Measurements from ENCODE around the gene FOXK2.
A peak's percentile ranks its signal among the peaks of the same experiment; 100 is the strongest.

The FOXK2 gene

DNA sequence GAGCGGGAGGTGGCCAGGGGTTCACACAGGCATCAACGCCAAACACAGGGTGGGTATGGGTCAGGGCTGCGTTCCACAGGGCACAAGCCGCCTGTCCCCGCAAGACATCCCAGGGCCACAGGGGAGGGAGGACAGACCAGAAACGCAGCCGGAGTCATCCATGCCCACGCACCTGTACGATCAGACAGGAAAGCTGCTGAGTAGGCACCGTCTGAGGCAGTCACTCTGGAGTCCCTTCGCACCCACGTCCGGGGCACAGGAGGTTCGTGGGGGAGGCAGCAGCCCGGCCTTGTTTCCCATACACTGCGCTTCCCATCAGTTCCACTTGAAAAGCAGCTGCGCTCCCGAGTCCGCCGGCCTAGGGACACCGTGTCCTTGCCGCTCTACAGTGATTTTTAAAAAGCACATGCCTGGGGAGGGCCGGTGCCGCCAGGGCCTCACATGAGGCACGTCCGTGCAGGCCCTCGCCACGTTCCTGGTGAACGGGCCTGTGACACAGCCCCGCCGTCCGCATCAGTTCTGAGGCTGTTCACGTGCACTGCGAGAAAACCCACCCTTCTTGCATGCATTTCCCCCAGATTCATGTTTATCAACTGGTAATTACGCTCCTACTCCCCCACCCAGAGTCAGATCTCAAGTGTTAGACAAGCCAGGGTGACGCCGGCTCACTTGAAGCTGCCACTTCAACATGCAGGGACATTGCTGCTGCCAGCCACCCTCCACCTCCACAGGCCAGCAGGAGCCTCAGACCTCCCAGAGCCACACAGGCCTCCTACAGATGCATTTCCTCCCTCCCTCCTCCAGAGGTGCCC, 94.0 kb downstream of the FOXK2 start:
- peak; percentile 90 for DNase-seq

DNA sequence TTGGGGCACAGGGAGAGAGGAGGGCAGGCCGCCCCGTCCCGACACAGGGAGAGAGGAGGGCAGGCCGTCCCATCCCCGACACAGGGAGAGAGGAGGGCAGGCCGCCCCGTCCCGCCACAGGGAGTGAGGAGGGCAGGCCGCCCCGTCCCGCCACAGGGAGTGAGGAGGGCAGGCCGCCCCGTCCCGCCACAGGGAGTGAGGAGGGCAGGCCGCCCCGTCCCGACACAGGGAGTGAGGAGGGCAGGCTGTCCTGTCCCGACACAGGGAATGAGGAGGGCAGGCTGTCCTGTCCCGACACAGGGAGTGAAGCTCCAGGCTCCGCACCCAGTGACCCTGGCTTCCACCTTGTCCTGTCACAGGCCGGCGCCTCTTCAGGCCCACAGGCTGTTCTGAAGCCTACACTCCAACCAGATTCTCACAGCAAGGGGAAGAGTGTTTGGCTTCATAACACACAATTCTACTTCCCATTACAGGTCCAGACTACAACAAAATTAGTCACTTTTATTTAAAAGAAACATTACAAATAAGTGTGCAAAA, 94.6 kb downstream of the FOXK2 start:
- DNase-seq, result no peak

DNA sequence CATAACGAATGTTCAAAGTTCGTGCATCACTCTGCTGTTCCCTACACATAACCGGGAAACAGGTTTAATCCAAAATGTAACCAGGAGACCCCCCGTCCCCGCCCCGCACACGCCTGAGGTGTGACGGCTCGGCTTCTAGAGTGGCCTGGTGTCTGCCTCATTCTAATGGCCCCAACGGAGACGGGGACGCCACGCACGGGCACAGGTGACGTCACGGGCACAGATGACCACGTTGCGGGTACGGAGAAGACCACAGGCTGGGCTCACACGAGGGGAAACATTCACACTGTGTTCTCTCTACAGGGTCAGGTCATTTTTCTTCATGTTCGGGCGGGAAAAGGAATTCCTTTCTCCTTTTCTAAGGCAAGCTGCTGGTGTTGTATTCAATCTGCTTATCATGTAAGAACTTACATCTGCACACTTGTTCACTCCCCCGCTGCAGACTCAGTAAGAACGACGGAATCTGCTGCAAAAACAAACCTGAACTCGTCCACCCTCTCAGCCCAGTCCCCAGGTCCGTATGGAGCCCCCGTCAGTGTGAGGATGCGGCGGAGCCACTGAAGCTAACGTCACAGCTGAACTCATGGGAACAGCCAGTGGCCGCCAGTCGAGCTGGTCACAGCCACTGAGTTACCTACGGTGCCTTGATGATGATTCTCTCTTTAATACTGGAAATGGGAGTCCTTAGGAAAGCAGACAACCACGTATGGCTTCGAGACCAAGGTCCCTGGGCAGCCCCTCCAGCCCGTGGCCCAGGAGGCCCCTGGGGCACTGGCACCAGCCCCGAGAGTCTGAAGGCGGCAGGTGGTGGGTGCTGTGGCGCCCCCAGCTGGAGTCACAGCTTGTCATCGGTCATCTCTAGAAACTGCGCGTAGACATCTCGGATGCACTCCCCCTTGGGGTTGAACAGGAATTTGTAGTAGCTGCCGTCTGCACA, 95.8 kb downstream of the FOXK2 start:
- no peak for DNase-seq

GRCh38 chr17:82616021-82616711, 96.6 kb downstream of the FOXK2 start:
- no peak for DNase-seq

- DNase-seq, result no peak
Measured at GRCh38 chr17:82619211-82619610, 99.7 kb downstream of the FOXK2 start.

DNA sequence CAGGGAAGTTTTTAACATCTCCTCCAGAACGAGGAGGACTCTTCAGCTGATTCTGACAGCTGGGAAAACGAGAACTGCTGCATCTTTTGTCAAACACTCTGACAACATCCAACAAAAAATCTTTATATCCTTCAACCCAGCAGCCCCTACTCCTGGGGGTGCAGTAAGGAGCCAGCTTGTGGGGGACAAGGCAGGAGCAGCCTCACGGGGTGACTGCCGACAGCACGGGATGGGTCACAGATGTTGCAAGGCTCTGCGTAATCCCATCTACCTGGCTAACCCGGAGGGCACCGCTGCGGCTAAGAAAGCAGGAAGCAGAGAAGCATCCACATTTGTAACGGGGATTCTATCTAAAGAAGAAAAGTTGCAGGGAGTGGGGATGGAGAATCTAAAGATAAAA, 100.1 kb downstream of the FOXK2 start:
- DNase-seq, result no peak

GRCh38 chr17:82623707-82624106, 104.2 kb downstream of the FOXK2 start:
- no peak for DNase-seq

GRCh38 chr17:82627405-82627804, 107.9 kb downstream of the FOXK2 start:
- no peak for DNase-seq

GRCh38 chr17:82629748-82630147, 110.2 kb downstream of the FOXK2 start:
- DNase-seq, result no peak

- no peak for DNase-seq
Measured at GRCh38 chr17:82630212-82630611, 110.7 kb downstream of the FOXK2 start.

GRCh38 chr17:82631544-82631943, 112.0 kb downstream of the FOXK2 start:
- DNase-seq, result no peak

- DNase-seq, result no peak
Measured at GRCh38 chr17:82632451-82632850, 112.9 kb downstream of the FOXK2 start.

- DNase-seq, result no peak
Measured at GRCh38 chr17:82633343-82633742, 113.8 kb downstream of the FOXK2 start.

- no peak for DNase-seq
Measured at GRCh38 chr17:82636626-82637598, 117.4 kb downstream of the FOXK2 start.

GRCh38 chr17:82638183-82638773, 118.7 kb downstream of the FOXK2 start:
- DNase-seq, result no peak

- DNase-seq, result no peak
Measured at GRCh38 chr17:82639628-82640027, 120.1 kb downstream of the FOXK2 start.

DNA sequence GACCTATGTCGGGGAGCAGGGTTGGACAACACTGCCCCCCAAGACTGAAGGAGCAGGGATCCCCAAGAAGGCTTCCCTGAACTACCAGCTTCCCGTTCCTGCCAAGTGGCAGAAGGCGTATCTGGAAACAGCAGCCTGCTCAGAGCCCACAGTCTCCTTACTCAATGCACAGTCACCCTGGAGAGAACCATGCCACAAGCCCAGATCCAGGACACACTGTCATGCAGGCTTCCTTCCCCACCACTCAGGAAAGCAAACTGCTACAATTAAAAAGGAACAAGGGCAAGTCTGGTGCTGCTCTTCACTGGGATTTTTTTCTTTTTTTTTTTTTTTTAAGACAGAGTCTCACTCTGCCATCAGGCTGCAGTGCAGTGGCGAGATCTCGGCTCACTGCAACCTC, 120.5 kb downstream of the FOXK2 start:
- DNase-seq, result no peak

- DNase-seq, result no peak
Measured at GRCh38 chr17:82642022-82642421, 122.5 kb downstream of the FOXK2 start.

- no peak for DNase-seq
Measured at GRCh38 chr17:82644148-82644547, 124.6 kb downstream of the FOXK2 start.

DNA sequence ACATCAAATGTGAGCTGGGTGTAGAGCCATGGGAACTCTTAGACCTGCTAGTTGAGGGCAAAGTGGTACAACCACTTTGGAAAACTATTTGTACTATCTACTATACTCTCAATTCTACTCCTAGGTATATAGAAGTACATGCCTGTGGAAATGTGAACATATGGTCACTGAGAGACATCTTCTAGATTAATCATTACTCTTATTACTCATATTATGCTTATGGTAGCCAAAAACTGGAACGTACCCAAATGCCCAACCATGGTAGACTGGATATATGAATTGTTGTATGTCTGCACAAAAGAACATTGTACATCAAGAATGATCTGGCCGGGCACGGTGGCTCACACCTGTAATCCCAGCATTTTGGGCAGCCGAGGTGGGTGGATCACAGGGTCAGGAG, 126.0 kb downstream of the FOXK2 start:
- DNase-seq, result no peak

DNA sequence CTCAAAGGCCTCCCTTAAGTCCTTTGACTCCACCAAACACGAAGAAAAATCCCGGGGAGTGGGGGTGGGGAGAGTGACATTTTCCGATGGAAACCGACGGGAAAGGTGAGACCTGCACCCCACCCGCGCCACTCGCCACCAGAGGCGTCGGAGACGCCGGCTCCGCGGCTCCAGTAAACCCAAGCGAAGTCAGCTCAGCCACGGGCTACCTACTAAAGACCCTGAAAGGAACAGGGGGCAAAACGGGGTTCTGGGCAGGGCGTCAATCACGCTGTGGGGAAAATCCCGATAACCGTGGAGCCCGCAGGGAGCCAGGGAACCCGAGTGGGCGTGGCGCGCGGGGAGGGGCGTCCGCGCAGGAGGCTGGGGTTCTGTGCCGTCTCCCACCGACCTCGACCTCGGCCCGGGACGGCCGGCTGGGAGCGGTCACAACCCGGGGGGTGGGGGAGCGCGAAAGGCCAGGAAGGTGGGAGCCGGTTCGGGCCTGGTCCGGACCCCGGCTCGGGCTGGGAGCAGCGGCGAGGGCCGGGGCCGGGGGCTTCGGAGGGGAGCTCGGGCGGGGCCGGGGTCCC, 128.1 kb downstream of the FOXK2 start:
- DNase-seq, result no peak
